Measurements from ENCODE around the gene SOX1.

SOX1 gene

DNA sequence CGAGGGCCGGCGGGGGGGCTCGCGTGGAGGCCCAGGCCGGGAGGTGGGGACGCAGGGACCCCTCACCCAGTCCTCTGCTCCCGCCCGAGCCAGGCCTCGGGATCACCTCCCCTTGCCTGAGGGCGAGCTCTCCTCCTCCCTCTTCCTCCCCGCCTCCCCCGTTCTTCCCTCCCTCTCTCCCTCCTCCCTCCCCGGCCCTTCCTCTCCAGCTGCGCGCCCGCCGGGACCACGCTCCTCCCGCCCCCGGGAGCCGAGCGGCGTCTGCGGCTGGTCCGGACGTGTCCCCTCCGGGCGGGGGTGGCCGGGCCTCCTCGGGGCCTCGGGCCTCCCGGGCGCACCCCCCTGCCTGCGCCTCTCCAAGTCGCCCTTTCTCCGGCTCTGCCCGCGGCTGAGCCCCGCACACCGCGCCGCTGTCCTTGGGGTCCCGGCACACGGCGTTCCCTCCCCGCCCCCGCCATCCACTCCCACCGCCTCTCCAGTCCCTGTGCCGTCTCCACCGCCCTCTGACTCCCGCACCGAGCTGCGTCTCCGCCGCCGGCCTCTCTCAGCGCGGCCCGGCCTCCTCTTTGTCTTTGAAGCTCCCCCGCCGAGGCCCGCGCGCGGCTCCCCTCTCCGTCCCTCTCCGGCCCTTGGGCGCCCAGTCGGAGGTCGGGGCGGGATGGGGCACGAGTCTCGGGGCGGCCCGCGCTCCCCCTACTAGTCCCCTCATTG, 5.7 kb downstream of the SOX1 start:
- TF ChIP-seq, protein P1, sequence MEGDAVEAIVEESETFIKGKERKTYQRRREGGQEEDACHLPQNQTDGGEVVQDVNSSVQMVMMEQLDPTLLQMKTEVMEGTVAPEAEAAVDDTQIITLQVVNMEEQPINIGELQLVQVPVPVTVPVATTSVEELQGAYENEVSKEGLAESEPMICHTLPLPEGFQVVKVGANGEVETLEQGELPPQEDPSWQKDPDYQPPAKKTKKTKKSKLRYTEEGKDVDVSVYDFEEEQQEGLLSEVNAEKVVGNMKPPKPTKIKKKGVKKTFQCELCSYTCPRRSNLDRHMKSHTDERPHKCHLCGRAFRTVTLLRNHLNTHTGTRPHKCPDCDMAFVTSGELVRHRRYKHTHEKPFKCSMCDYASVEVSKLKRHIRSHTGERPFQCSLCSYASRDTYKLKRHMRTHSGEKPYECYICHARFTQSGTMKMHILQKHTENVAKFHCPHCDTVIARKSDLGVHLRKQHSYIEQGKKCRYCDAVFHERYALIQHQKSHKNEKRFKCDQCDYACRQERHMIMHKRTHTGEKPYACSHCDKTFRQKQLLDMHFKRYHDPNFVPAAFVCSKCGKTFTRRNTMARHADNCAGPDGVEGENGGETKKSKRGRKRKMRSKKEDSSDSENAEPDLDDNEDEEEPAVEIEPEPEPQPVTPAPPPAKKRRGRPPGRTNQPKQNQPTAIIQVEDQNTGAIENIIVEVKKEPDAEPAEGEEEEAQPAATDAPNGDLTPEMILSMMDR (IDR thresholded peaks at IDR 0.05; ENCODE audit: poor library complexity, severe bottlenecking): no peak
- no peaks in the 10 kb centered on the region for H3K4me1 ChIP-seq (ENCODE audit: insufficient read depth, poor library complexity, severe bottlenecking)
- H3K9me3 ChIP-seq (ENCODE audit: severe bottlenecking): no peaks in the 10 kb centered on the region
- peak overlapping the region; percentile 14 for H3K4me3 ChIP-seq (ENCODE audit: severe bottlenecking)
- no peaks in the 10 kb centered on the region for H3K36me3 ChIP-seq (ENCODE audit: low read depth)
- ATAC-seq (ENCODE audit: low read depth): peak; percentile 40
- DNase-seq (ENCODE audit: low spot score): peak; percentile 40
- H3K27ac ChIP-seq (ENCODE audit: poor library complexity, severe bottlenecking): no peak overlapping the region
- peaks cover 88% of the 10 kb centered on the region for H3K27me3 ChIP-seq (ENCODE audit: insufficient read depth, poor library complexity, severe bottlenecking)

- ATAC-seq (ENCODE audit: low read depth) (no peak), DNase-seq (ENCODE audit: low spot score) (no peak)
- Histone ChIP-seq H3K27me3 (ENCODE audit: insufficient read depth, poor library complexity, severe bottlenecking) (peaks cover 95% of the 10 kb centered on the region), H3K4me3 (ENCODE audit: severe bottlenecking) (no peak overlapping the region), H3K36me3 (ENCODE audit: low read depth) (no peaks in the 10 kb centered on the region), H3K9me3 (ENCODE audit: severe bottlenecking) (no peaks in the 10 kb centered on the region), H3K4me1 (ENCODE audit: insufficient read depth, poor library complexity, severe bottlenecking) (no peaks in the 10 kb centered on the region), H3K27ac (ENCODE audit: poor library complexity, severe bottlenecking) (no peak overlapping the region)
- TF ChIP-seq, protein P1 (IDR thresholded peaks at IDR 0.05; ENCODE audit: poor library complexity, severe bottlenecking): no peak
These were observed 6.5 kb downstream of the SOX1 start for GRCh38 chr13:112073245-112074138.

DNA sequence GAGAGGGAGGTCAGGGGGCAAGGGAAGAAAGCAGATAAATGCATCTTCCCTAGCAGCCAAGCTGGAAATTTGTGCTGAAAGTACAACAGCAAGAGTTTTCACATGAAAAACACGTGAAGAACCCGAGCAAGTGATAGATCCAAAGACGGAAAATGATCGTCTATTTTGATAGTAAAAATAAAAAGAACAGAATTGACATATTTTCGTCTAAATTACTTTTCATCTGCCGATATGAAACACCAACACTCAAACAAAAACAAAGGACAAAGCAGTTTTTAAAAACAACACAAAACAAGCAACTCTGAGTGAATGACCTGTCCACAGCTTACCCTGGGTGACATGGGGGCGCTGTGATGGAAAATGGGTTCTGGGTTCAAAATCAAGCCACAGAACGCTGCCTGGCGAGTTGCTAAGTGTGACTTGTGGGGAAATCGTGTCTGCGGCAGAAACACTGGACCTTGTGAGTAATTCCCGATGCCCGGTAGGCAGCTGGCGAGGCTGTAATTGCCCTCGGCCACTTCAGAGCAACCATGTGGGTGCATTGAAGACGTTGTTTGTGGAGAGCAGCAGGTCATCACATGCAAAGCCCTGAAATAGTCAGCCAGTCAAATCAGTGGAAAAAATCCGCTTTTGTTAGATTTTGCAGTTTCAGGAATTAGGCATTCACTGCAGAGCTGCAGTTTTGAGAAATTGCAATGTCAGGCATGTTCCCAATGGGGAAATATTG, 7.4 kb downstream of the SOX1 start:
- no peak overlapping the region for H3K4me3 ChIP-seq (ENCODE audit: severe bottlenecking)
- H3K9me3 ChIP-seq (ENCODE audit: severe bottlenecking): no peaks in the 10 kb centered on the region
- H3K27ac ChIP-seq (ENCODE audit: poor library complexity, severe bottlenecking): no peak overlapping the region
- DNase-seq (ENCODE audit: low spot score) (no peak), ATAC-seq (ENCODE audit: low read depth) (no peak)
- no peaks in the 10 kb centered on the region for H3K4me1 ChIP-seq (ENCODE audit: insufficient read depth, poor library complexity, severe bottlenecking)
- H3K27me3 ChIP-seq (ENCODE audit: insufficient read depth, poor library complexity, severe bottlenecking): peaks cover 89% of the 10 kb centered on the region
- no peaks in the 10 kb centered on the region for H3K36me3 ChIP-seq (ENCODE audit: low read depth)
- TF ChIP-seq, protein P1 (IDR thresholded peaks at IDR 0.05; ENCODE audit: poor library complexity, severe bottlenecking): no peak

DNA sequence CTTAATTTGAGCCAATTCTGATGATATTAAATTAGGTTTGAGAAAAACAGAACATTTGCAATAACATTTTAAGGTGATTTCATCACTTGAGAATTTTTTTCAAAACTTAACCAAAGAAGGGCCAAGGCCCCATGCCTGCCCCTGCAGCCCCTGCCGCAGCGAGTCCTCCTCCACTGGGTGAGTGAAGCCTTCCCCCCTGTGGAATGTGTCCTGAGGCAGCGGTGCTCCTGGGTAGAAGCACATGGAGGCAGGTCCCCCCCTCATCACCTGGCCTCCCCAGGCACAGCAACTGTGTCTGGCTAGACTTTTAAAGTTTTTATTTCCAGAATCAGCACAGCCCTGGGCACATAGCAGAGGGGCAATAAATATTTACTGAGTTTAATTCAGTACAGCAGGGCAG, 10.8 kb downstream of the SOX1 start:
- no peak overlapping the region for H3K4me3 ChIP-seq (ENCODE audit: severe bottlenecking)
- H3K27me3 ChIP-seq (ENCODE audit: insufficient read depth, poor library complexity, severe bottlenecking): peaks cover 57% of the 10 kb centered on the region
- TF ChIP-seq, protein P1 (IDR thresholded peaks at IDR 0.05; ENCODE audit: poor library complexity, severe bottlenecking): no peak
- no peak for ATAC-seq (ENCODE audit: low read depth)
- no peaks in the 10 kb centered on the region for H3K4me1 ChIP-seq (ENCODE audit: insufficient read depth, poor library complexity, severe bottlenecking)
- no peaks in the 10 kb centered on the region for H3K36me3 ChIP-seq (ENCODE audit: low read depth)
- no peaks in the 10 kb centered on the region for H3K9me3 ChIP-seq (ENCODE audit: severe bottlenecking)
- H3K27ac ChIP-seq (ENCODE audit: poor library complexity, severe bottlenecking): no peak overlapping the region
- no peak for DNase-seq (ENCODE audit: low spot score)
